ENCODE data around the gene ZNF507. TPM values are rescaled to one million over a fixed set of nuclear protein-coding genes. Genes with fewer than 3 reads are reported as not detected.
"Not testable (repeated sequence)": the region's sequence is repeated elsewhere in the genome, so short reads cannot be mapped to it uniquely, and the experiment has no call there.

The ZNF507 gene
- total RNA-seq, 2 experiments from 2014 or later, result 13.3 to 35.0 TPM

- DNase-seq (ENCODE audit: low spot score), result no peak
These were observed 28.3 kb downstream of the ZNF507 start for GRCh38 chr19:32373585-32374295.

GRCh38 chr19:32374362-32374761, 29.0 kb downstream of the ZNF507 start:
- DNase-seq (ENCODE audit: low spot score); H3K4me2 ChIP-seq (ENCODE audit: low read length); intact Hi-C loops (cut with micrococcal nuclease; ENCODE audit: unreplicated experiment); H3K9me3 ChIP-seq (ENCODE audit: low read length); CTCF ChIA-PET (ENCODE audit: unreplicated experiment); BruUV-seq (replicated peaks); H2AFZ ChIP-seq (ENCODE audit: low read length); H4K20me1 ChIP-seq (ENCODE audit: insufficient read depth, low read length); H3K4me1 ChIP-seq (ENCODE audit: insufficient read depth, low read length, poor library complexity, severe bottlenecking); H3K4me3 ChIP-seq (ENCODE audit: low read depth, low read length, poor library complexity, severe bottlenecking); H3K27ac ChIP-seq (ENCODE audit: low read depth, low read length, poor library complexity, severe bottlenecking); H3K9me2 ChIP-seq (ENCODE audit: insufficient read depth, low read length): not testable (repeated sequence)
- POLR2A ChIA-PET, result interaction anchor here (1.2 kb wide), 3 partner anchors 11 to 30 kb away, joined by 3 to 4 read pairs (median 3); no protein-coding TSS in a partner anchor
- Histone ChIP-seq H3K36me3 (ENCODE audit: insufficient read depth, low read length) (peaks cover 90% of the 10 kb centered on the region), H3K79me2 (ENCODE audit: insufficient read depth, low read depth, low read length) (peaks cover 32% of the 10 kb centered on the region; the same call in 1 of the 2 replicates)

More at GRCh38 chr19:32373585-32374295, 28.3 kb downstream of the ZNF507 start:
- Histone ChIP-seq H3K4me3 (ENCODE audit: low read depth, low read length, poor library complexity, severe bottlenecking) (no peak overlapping the region), H3K27ac (ENCODE audit: low read depth, low read length, poor library complexity, severe bottlenecking) (no peak overlapping the region), H3K36me3 (ENCODE audit: insufficient read depth, low read length) (peaks cover 91% of the 10 kb centered on the region), H3K4me1 (ENCODE audit: insufficient read depth, low read length, poor library complexity, severe bottlenecking) (no peaks in the 10 kb centered on the region), H4K20me1 (ENCODE audit: insufficient read depth, low read length) (0 out of 2 replicates have a peak, but pooled peaks cover 5% of the 10 kb centered on the region), H2AFZ (ENCODE audit: low read length) (no peak overlapping the region), H3K9me3 (ENCODE audit: low read length) (no peaks in the 10 kb centered on the region), H3K4me2 (ENCODE audit: low read length) (no peak overlapping the region), H3K79me2 (ENCODE audit: insufficient read depth, low read depth, low read length) (peaks cover 38% of the 10 kb centered on the region; the same call in 1 of the 2 replicates), H3K9me2 (ENCODE audit: insufficient read depth, low read length) (no peaks in the 10 kb centered on the region)
- ChIA-PET CTCF (ENCODE audit: unreplicated experiment) (no interaction called here), POLR2A (interaction anchor here (1.2 kb wide), 1 partner anchor 11 kb away, joined by 3 read pairs; no protein-coding TSS in a partner anchor)
- BruUV-seq (replicated peaks), result no TSS peak
- TF ChIP-seq, protein P1, sequence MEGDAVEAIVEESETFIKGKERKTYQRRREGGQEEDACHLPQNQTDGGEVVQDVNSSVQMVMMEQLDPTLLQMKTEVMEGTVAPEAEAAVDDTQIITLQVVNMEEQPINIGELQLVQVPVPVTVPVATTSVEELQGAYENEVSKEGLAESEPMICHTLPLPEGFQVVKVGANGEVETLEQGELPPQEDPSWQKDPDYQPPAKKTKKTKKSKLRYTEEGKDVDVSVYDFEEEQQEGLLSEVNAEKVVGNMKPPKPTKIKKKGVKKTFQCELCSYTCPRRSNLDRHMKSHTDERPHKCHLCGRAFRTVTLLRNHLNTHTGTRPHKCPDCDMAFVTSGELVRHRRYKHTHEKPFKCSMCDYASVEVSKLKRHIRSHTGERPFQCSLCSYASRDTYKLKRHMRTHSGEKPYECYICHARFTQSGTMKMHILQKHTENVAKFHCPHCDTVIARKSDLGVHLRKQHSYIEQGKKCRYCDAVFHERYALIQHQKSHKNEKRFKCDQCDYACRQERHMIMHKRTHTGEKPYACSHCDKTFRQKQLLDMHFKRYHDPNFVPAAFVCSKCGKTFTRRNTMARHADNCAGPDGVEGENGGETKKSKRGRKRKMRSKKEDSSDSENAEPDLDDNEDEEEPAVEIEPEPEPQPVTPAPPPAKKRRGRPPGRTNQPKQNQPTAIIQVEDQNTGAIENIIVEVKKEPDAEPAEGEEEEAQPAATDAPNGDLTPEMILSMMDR (conservative IDR thresholded peaks at IDR 0.05; ENCODE audit: low read length), result no peak
- TF ChIP-seq EZH2phosphoT487 (IDR thresholded peaks at IDR 0.05; ENCODE audit: borderline replicate concordance, low read depth, low read length), result no peak
- intact Hi-C loops (cut with micrococcal nuclease; ENCODE audit: unreplicated experiment), result no loop called here

DNA sequence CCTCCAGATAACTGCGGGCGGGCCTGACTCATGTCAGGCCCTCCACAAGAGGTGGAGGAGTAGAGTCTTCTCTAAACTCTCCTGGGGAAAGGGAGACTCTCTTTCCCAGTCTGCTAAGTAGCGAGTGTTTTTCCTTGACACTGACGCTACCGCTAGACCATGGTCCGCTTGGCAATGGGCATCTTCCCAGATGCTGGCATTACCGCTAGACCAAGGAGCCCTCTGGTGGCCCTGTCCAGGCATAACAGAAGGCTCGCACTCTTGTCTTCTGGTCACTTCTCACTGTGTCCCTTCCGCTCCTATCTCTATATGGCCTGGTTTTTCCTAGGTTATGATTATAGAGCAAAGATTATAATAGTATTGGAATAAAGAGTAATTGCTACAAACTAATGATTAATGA, 31.7 kb downstream of the ZNF507 start:
- H3K9me3 ChIP-seq (ENCODE audit: low read length); H3K4me1 ChIP-seq (ENCODE audit: insufficient read depth, low read length, poor library complexity, severe bottlenecking); H3K9me2 ChIP-seq (ENCODE audit: insufficient read depth, low read length); POLR2A ChIA-PET; H3K4me2 ChIP-seq (ENCODE audit: low read length); DNase-seq (ENCODE audit: low spot score); intact Hi-C loops (cut with micrococcal nuclease; ENCODE audit: unreplicated experiment); H3K27ac ChIP-seq (ENCODE audit: low read depth, low read length, poor library complexity, severe bottlenecking); CTCF ChIA-PET (ENCODE audit: unreplicated experiment); H3K4me3 ChIP-seq (ENCODE audit: low read depth, low read length, poor library complexity, severe bottlenecking); H4K20me1 ChIP-seq (ENCODE audit: insufficient read depth, low read length); H3K79me2 ChIP-seq (ENCODE audit: insufficient read depth, low read depth, low read length); H2AFZ ChIP-seq (ENCODE audit: low read length); BruUV-seq (replicated peaks): not testable (repeated sequence)
- H3K36me3 ChIP-seq (ENCODE audit: insufficient read depth, low read length), result peaks cover 89% of the 10 kb centered on the region
- TF ChIP-seq, protein P1 (conservative IDR thresholded peaks at IDR 0.05; ENCODE audit: low read length), result peak; percentile 50

Measured in OCI-LY7 (cell line).